ENCODE results near the gene SH2D3A. TPM values are rescaled to one million over a fixed set of nuclear protein-coding genes. Genes with fewer than 3 reads are reported as not detected.
A peak's percentile ranks its signal among the peaks of the same experiment; 100 is the strongest.

SH2D3A gene
- total RNA-seq, 1 experiment from 2014 or later = not detected

DNA sequence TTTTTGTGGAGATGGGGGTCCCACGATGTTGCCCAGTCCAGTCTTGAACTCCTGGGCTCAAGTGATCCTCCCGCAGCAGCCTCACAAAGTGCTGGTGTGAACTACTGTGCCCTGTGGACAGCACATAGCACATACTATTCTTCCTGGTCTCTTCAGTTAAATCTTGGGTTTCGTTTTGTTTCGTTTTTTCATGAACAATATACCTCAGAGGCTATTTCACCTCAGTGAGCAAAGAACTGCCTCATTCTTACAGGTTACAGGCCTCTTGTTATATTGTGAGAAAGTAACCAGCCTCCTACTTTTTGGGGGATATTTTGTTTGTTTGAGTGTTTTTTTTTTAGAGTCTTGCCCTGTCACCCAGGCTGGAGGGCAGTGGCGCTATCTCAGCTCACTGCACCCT lies 45.5 kb downstream of the SH2D3A start:
- no peaks in the 10 kb centered on the region for H3K36me3 ChIP-seq
- no peak for DNase-seq
- no peaks in the 10 kb centered on the region for H3K9me3 ChIP-seq
- no peak overlapping the region for H3K4me3 ChIP-seq
- no peaks in the 10 kb centered on the region for H3K27me3 ChIP-seq

DNA sequence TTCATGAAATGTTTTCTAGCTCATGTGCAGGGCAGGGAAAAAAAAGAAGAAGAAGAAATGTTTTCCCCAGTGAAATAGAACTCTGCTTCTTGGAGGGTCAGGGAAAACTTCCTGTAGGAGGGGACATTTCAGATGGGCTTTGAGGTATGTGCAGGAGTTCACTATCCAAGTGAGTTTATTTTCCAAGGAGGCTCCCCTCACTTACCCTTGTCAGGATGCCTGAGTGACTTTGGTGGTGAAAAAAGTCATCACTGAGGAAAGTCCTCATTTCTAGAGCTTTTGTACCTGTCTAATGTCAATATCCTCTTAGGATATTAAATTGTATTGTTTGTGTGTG lies 46.1 kb downstream of the SH2D3A start:
- Histone ChIP-seq H3K36me3 (no peaks in the 10 kb centered on the region), H3K4me3 (no peak overlapping the region), H3K27me3 (no peaks in the 10 kb centered on the region), H3K9me3 (no peaks in the 10 kb centered on the region)
- no peak for DNase-seq

DNA sequence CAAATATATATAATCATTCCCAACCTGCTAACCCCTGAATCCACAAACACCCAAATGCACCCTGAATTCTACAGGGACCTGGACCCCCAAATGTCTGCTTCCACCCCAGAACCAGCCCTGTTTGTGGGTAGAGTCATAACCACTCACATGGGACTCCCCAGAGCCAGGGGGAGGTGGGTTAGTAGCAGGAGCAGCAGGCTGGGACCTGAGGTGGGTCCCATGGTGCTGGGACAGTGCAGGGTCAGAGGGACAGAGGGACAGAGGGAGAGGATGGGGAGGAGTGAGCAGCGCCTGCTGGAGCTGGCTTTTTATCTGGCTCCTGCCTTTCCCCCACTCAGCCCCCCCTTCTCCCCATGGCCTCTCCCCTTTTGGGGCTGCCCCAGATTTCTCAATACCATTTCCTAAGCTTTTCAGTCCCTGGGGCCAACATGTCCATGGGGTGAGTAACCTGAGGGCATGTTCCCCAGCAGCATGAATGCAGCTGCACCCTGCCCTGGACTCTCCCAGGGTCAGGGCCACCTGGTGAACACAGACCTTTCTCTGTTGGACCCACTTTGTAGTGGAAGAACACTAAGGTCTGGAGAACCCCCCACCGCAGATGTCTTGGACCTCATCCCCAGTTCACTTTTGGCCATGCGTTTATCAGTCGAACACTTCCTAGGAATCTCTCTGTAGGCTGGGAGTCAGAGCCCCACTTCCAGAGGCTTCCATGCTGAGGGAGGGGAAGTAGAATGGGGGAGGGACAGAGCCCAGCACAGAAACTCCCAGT lies 46.7 kb downstream of the SH2D3A start, which contains the start of gene C3:
C3 (minus strand) TSS at position 282 of the 769 bp plus-strand sequence; CDS start at position 221, 61 bp downstream.
- Histone ChIP-seq H3K4me3 (no peak within 1 kb of the TSS), H3K9me3 (no peaks in the 10 kb centered on the region), H3K36me3 (no peaks in the 10 kb centered on the region), H3K27me3 (no peaks in the 10 kb centered on the region)
- peak; percentile 59 for DNase-seq

DNA sequence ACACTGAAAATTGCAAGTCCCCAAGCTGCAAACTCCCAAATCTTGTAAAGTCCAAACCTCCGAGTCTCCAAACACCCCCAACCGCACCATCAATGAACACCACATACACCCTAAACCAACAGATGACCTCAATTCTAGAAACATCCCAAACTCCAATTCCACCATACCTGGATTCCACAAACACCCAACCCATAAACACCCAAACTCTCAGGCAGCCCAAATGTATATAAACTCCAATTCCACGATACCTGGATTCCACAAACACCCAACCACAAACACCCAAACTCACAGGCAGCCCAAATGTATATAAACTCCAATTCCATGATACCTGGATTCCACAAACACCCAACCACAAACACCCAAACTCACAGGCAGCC lies 47.3 kb downstream of the SH2D3A start:
- H3K27me3 ChIP-seq = no peaks in the 10 kb centered on the region
- no peak for DNase-seq
- H3K9me3 ChIP-seq = no peaks in the 10 kb centered on the region
- H3K4me3 ChIP-seq = no peak overlapping the region
- H3K36me3 ChIP-seq = no peaks in the 10 kb centered on the region

DNA sequence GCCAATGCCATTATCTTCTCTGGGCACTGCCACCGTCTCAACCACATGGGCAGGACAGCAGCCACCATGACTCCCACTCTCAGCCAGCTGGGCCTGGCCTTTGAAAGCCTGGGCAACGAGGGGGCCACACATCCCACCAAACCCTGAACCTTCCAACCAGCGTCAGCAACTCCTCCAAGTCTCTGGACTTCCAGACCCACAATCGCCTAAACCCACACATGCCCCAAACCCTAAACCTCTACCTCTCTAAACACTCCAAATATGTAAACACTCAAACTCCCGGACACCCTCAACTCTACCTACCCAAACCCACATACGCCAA lies 47.7 kb downstream of the SH2D3A start:
- DNase-seq = no peak
- Histone ChIP-seq H3K4me3 (no peak overlapping the region), H3K36me3 (no peaks in the 10 kb centered on the region), H3K27me3 (no peaks in the 10 kb centered on the region), H3K9me3 (no peaks in the 10 kb centered on the region)

DNA sequence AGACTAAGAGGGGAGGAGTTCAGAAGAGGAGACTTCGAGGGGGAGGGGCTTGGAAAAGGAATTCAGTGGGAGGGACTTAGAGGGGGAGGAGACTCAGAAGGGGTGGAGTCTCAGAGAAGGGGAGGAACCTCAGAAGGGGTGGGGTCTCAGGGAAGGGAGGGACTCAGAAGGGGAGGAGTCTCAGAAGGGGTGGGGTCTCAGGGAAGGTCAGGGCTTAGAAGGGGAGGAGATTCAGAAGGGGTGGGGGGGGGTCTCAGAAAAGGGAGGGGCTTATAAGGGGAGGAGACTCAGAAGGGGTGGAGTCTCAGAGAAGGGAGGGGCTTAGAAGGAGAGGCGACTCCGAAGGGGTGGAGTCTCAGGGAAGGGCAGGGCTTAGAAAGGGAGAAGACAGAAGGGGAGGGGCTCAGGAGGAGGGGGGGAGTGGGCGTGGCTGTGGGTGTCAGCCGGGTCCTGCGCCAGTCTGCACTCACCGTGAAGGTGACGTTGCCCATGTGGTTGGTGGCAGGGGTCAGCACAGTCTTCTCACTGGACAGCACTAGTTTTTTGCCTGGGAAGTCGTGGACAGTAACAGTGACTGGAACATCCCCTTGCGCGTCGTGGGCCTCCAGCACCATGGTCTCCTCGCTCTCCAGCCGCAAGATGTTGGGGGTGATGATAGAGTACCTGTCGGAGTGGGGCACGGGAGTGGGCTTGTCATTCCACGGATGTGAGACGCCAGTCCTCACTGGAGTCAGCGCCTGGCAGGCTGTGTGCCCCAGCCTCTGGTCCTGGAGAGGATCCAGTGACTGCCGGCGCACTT lies 48.3 kb downstream of the SH2D3A start:
- no peaks in the 10 kb centered on the region for H3K9me3 ChIP-seq
- no peak overlapping the region for H3K4me3 ChIP-seq
- H3K36me3 ChIP-seq = no peaks in the 10 kb centered on the region
- H3K27me3 ChIP-seq = no peaks in the 10 kb centered on the region
- no peak for DNase-seq

DNA sequence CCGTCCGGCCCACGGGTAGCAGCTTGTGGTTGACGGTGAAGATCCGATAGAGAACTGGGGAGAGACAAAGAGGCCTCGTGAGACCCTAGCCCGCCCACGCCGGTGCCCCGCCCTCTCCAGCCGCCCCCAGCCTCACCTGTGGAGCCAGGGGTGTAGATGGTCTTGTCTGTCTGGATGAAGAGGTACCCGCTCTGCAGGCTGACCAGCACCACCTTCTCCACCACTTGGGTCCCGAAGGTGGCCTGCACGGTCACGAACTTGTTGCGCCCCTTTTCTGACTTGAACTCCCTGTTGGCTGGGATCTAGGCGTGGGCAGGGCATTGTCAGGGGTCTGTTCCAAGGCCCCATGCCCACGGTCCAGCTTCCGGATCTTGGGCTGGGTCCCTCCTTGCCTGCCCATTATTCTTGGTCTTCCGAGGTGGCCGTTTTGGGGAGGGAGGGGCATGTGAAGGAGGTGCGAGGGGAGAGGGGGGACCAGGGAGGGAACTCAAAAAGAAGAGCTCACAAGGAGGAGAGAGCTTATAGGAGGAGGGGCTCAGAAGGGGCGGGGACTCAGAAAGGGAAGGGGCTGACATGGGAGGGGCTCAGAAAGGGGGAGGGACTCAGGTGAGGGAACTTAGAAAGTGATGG lies 49.0 kb downstream of the SH2D3A start:
- Histone ChIP-seq H3K4me3 (no peak overlapping the region), H3K36me3 (no peaks in the 10 kb centered on the region), H3K27me3 (no peaks in the 10 kb centered on the region), H3K9me3 (no peaks in the 10 kb centered on the region)
- DNase-seq = no peak

DNA sequence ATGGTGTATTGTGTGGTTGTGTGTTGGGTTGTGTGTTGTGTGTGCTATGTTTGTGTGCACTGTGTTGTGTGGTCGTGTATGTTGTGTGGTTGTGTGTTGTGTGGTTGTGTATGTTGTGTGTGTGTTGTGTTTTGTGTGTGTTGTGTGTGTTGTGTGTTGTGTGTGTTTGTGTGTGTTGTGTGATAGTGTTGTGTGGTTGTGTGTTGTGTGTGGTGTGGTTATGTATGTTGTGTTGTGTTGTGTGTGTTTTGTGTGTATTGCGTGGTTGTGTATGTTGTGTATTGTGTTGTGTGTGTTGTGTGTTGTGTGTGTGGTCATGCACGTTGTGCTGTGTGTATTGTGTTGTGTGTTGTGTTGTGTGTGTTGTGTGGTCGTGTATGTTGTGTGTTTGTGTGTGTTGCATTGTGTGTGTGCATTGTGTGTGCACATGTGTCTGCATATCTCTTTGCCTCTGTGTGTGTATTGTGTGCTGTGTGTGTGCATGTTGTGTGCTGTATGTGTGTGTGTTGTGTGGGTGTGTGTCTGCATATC lies 49.7 kb downstream of the SH2D3A start:
- Histone ChIP-seq H3K36me3 (no peaks in the 10 kb centered on the region), H3K4me3 (no peak overlapping the region), H3K9me3 (no peaks in the 10 kb centered on the region), H3K27me3 (no peaks in the 10 kb centered on the region)
- no peak for DNase-seq

DNA sequence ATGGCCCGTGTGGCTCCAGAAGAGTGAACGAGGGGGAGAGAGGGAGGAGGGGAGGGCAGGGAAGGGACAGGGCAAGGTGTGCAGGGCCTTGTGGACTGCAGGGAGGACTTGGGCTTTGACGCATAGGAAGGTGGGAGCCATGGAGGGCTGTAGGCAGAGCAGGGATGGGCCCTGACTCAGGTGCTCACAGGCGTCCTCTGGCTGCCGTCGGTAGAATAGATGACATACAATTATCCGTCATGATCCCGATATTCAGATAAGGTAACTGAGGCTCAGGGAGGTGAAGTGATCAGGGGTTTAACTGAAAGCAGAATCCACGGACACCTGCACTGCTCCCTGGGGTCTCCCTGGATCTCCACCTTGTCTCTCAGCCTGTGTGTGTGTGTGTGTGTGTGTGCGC lies 50.2 kb downstream of the SH2D3A start:
- no peak for DNase-seq
- Histone ChIP-seq H3K9me3 (no peaks in the 10 kb centered on the region), H3K4me3 (no peak overlapping the region), H3K27me3 (no peaks in the 10 kb centered on the region), H3K36me3 (no peaks in the 10 kb centered on the region)

DNA sequence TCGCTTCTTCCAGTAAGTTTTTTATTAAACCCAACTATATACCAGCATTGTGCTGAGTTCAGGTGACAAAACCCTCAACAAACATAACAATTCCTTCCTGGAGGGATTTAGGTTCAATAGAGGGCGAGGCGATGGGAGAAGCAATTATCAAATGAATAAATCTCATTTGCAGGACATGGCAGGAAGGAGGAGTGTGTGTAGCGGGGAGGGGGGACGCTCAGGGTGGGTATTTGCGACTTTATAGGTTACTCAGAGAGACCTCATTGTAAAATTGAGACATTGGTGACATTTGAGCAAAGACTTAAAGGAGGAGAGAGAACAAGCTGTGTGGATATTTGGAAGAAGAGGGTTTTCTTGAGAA lies 50.6 kb downstream of the SH2D3A start:
- H3K9me3 ChIP-seq = no peaks in the 10 kb centered on the region
- no peak for DNase-seq
- no peaks in the 10 kb centered on the region for H3K36me3 ChIP-seq

DNA sequence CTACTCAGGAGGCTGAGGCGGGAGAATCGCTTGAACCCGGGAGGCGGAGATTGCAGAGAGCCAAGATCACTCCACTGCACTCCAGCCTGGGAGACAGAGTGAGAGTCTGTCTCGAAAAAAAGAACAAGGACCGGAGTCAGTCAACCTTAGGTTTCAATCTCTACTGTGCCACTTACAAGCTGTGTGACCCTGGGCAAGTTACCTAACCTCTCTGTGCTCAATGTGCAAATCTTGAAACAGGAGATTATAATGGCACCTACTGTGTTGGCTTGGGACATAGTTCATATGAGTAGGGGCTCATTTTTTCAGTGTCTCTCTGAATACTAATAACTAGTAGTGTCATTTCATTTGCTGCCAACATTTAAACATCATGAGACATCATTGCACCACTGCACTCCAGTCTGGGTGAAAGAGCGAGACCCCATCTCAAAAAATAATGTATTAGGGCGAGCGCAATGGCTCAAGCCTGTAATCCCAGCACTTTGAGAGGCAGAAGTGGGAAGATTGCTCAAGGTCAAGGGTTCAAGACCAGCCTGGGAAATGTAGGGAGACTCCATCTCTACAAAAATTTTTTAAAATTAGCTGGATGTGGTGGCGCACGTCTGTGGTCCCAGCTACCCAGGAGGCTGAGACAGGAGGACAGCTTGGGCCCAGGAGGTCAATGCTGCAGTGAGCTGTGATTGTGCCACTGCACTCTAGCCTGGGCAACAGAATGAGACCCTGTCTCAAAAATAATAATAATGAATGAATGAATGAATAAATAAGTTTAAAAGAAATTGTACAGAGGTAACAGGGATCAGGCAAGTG lies 52.3 kb downstream of the SH2D3A start:
- no peak for DNase-seq
- Histone ChIP-seq H3K4me3 (no peak overlapping the region), H3K9me3 (no peaks in the 10 kb centered on the region), H3K27me3 (no peaks in the 10 kb centered on the region), H3K36me3 (no peaks in the 10 kb centered on the region)

More for the DNA sequence above, 50.6 kb downstream of the SH2D3A start:
- Histone ChIP-seq H3K27me3 (no peaks in the 10 kb centered on the region), H3K4me3 (no peak overlapping the region)

DNA sequence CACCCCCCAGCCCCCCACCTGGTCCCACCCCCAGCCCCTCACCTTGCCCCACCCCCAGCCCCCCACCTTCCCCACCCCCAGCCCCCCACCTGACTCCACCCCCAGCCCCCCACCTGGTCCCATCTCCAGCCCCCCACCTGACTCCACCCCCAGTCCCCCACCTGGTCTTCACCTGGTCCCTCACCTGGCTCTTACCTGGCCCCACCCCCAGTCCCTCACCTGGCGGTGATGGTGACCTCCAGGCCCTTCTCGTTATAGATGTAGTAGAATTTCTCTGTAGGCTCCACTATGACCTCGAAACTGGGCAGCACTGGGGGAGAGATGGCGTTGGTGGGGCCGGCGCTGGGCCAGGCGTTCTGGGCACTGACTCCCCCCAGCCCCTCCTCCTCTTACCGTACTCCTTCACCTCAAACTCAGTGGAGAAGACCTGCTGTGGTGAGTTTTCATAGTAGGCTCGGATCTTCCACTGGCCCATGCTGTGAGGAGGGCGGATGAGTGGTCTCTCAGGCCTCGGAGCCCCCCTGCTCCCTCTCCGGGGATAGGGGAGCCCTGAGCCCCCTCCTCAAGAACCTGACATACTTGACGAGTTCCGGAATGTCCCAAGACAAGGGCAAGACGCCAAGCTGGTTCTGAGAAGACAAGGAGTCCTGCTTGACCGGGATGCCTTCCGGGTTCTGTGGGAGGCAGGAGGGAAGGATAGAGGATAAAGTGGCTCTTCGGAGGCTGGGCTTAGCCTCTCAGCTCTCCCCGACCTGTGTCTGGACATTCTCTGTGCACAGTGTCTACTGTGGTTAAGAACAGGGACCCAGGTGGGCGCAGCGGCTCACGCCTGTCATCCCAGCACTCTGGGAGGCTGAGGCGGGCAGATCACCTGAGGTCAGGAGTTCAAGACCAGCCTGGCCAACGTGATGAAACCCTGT lies 53.2 kb downstream of the SH2D3A start:
- DNase-seq = no peak
- H3K9me3 ChIP-seq = no peaks in the 10 kb centered on the region
- H3K4me3 ChIP-seq = no peak overlapping the region
- H3K36me3 ChIP-seq = no peaks in the 10 kb centered on the region
- H3K27me3 ChIP-seq = no peaks in the 10 kb centered on the region

DNA sequence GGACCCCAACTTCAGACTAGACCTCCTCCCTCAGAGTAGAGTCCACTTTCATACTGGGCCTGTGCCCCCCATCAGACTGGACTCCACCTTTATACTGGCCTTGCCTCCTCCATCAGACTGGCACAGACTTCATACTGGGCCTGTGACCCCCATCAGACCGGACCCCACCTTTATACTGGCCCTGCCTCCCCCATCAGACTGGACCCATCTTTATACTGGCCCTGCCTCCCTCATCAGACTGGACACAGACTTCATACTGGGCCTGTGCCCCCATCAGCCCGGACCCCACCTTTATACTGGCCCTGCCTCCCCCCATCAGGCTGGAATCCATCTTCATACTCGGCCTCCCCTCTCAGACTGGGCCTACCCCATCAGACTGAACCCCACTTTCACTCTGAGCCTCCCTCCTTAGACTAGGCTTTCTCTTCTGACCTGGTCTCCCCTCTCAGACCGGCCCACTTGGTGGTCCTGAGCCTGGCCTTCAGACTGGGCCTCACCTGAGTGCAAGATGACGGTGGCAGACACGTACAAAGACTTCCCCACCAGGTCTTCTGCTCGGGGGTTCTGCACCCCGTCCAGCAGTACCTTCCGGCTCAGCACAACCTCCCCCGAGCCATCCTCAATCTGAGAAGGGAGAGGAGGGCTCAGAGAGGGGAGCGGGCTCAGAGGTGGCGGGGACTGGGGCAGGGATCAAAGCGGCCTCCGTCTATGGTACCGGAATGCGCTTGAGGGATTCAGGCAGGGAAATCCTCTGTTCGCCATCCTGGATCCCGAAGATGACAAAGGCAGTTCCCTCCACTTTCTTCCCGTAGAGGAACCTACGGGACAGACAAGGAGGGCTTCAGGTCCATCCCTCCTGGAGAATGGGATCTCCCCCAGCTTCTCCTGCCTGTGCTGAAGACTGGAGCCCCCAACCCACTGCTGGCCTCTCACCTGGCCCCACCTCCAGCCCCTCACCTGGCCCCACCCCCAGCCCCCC lies 54.3 kb downstream of the SH2D3A start:
- Histone ChIP-seq H3K27me3 (no peaks in the 10 kb centered on the region), H3K9me3 (no peaks in the 10 kb centered on the region), H3K36me3 (no peaks in the 10 kb centered on the region), H3K4me3 (no peak overlapping the region)
- DNase-seq = no peak

DNA sequence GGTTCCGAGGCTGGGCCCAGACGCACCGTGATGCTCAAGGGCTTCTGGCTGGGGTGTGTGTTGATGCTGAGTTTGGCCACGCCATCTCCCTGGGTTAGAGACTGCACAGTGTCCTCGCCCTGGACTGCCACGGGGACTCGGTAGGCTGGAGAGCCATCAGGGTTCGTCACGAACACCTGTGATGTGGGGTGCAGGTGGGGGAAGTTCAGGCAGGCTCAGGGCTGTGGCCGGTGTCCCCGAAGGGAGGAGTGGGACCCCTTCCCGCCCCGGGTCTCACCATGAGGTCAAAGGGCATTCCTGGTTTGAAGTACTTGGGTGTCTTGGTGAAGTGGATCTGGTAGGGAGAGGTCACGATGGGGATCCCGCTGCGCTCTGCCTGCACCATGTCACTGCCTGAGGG lies 55.0 kb downstream of the SH2D3A start:
- Histone ChIP-seq H3K4me3 (no peak overlapping the region), H3K27me3 (no peaks in the 10 kb centered on the region), H3K9me3 (no peaks in the 10 kb centered on the region), H3K36me3 (no peaks in the 10 kb centered on the region)
- no peak for DNase-seq

DNA sequence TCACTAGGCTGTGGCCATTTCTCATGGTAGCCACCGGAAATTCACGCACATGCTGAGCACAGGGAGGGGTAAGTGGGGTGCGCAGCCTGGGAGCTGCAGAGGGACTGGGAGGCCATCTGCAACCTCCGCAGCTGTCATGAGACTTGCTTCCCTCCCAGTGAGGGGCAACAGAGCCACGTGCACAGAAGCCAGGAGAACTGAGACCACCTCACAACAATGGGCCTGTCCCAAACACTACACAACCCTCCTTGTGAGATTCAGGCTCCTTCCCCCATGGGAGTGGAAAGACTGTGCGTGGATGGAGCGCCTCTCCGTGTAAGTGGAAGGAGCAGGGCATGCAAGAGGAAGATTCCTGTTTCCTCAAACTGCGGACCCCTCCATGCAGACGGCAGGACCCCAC lies 55.6 kb downstream of the SH2D3A start:
- no peaks in the 10 kb centered on the region for H3K36me3 ChIP-seq
- H3K9me3 ChIP-seq = no peaks in the 10 kb centered on the region
- no peaks in the 10 kb centered on the region for H3K27me3 ChIP-seq
- no peak for DNase-seq
- H3K4me3 ChIP-seq = no peak overlapping the region
